Nephron (organoid): ENCODE measurements around the gene ATAD1.
"Not testable (repeated sequence)": the region's sequence is repeated elsewhere in the genome, so short reads cannot be mapped to it uniquely, and the experiment has no call there.

Experiments used
- H3K27ac Mint-ChIP-seq, 3 experiments: 2 replicates each; pipeline ENCODE4 v1.8.0; 2020; ENCODE audit warnings: mixed read lengths in 3 of 3, mild to moderate bottlenecking in 2 of 3, moderate library complexity in 1 of 3
- H3K27me3 Mint-ChIP-seq: 2 replicates; pipeline ENCODE4 v1.8.0; 2021; ENCODE audit warnings: low read depth, mild to moderate bottlenecking, moderate library complexity, mixed read lengths
- H3K36me3 Mint-ChIP-seq: 2 replicates; pipeline ENCODE4 v1.8.0; 2020; ENCODE audit warnings: low read depth, mixed read lengths
- H3K4me1 Mint-ChIP-seq: 2 replicates; pipeline ENCODE4 v1.8.0; 2020; ENCODE audit warnings: mixed read lengths
- H3K4me3 Mint-ChIP-seq, 3 experiments: 2 replicates each; pipeline ENCODE4 v1.8.0; 2020; ENCODE audit warnings: mild to moderate bottlenecking in 3 of 3, mixed read lengths in 3 of 3, moderate library complexity in 2 of 3
- H3K9me3 Mint-ChIP-seq: 2 replicates; pipeline ENCODE4 v1.8.0; 2020; ENCODE audit warnings: mixed read lengths
- CTCF ChIP-seq, 3 experiments: fragments of 200-600 bp; sonication (generic); IDR thresholded peaks; one replicate each; pipeline ENCODE4 v1.5.0; 2021; ENCODE audit warnings: antibody characterized with exemption in 3 of 3; ENCODE audit not compliant: unreplicated experiment in 3 of 3

Gene ATAD1

DNA sequence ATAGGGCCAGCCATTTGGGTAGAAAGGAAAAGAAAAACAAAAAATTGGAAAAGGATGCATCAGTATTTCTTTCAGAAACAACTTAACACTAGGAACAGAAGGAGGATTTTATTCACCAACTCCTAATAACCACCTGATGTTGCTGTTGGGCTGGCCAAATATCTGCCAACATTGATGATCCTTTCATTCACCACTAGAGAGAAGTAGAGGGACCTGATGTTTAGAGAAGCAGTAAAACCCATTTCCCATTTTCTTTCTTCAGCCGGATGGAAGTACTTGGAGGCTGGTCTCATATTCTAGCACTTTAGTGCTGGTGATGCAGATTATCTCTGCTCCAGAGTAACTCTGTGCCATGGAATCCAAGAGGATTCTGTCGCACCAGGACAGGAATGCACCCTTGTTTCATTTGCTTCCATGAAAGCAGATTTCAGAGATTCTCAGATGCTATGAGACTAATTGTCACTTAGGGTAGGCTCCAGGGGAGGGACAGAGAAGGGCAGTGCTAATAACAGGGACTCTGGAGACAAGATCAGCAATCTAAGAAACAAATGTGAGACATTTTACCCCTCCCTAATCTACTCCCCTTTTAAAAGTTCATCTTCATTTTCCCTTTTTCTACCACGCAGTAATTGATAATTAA is 42.2 kb upstream of the ATAD1 start:
- Mint-ChIP-seq H3K4me3 (peak overlapping the region; percentile 61 to 97 (median 76)), H3K36me3 (no peaks in the 10 kb centered on the region), H3K27me3 (no peaks in the 10 kb centered on the region), H3K27ac (peak overlapping the region; percentile 32 to 82 (median 72)), H3K4me1 (peaks cover 8% of the 10 kb centered on the region), H3K9me3 (no peaks in the 10 kb centered on the region)
- peak; percentile 3 to 48 (median 24) for TF ChIP-seq CTCF (IDR thresholded peaks at IDR 0.05; ENCODE audit: unreplicated experiment in 3 of 3)

- not testable (repeated sequence) for H3K9me3 Mint-ChIP-seq, H3K27ac Mint-ChIP-seq, H3K4me3 Mint-ChIP-seq, H3K36me3 Mint-ChIP-seq, H3K4me1 Mint-ChIP-seq, H3K27me3 Mint-ChIP-seq
Measured at GRCh38 chr10:87855665-87856064, 37.6 kb upstream of the ATAD1 start.

DNA sequence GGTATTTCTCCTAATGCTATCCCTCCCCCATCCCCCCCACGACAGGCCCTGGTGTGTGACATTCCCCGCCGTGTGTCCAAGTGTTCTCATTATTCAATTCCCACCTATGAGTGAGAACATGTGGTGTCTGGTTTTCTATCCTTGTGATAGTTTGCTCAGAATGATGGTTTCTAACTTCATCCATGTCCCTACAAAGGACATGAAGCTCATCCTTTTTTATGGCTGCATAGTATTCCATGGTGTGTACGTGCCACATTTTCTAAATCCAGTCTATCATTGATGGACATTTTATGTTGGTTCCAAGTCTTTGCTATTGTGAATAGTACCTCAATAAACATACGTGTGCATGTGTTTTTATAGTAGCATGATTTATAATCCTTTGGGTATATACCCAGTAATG is 37.2 kb upstream of the ATAD1 start:
- not testable (repeated sequence) for H3K27me3 Mint-ChIP-seq, H3K27ac Mint-ChIP-seq, H3K36me3 Mint-ChIP-seq, H3K4me1 Mint-ChIP-seq, H3K9me3 Mint-ChIP-seq, H3K4me3 Mint-ChIP-seq

DNA sequence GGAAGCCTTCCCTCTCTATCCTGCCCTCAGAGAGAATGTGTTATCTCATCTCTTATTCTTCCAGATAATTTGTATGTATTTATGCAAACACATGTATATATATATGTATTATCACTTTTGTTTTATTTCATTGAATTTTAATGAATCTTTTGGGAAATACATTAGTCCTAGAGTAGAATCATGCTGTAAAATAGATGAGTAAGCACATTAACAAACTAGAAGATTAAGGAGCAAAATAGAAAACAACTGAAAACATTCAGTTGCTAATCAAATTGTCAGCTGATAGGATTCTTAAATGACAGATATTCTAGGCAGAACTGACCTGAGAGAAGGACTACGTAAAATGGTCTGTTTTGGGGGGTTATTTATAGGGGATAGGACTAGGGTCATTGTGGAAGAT is 34.1 kb upstream of the ATAD1 start:
- Mint-ChIP-seq H3K9me3 (no peaks in the 10 kb centered on the region), H3K27me3 (no peaks in the 10 kb centered on the region), H3K4me1 (no peaks in the 10 kb centered on the region), H3K27ac (no peak overlapping the region), H3K36me3 (no peaks in the 10 kb centered on the region), H3K4me3 (no peak overlapping the region)
- no peak for TF ChIP-seq CTCF (IDR thresholded peaks at IDR 0.05; ENCODE audit: unreplicated experiment in 3 of 3)

DNA sequence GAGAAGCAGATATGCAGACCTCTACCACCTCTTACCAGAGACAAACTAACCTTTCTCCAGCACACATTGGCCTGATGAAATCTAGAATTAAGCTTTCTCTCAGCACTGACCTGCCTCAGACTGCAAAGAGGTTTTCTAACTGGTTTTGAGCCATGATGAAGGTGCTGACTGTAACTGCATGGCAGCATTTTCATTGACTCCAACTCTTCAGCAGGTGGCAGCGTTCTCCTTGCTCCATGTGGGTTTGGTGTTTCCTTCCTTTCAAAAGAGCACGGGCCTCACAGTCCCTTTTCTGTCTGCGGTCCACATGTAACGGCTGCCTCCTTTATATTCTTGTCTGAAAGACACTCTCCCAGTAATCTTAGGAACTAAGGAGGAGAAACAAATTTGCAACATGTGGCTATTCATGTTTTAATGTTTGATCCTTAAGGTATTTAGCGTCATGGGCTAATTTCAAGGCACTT is 32.7 kb upstream of the ATAD1 start:
- no peak overlapping the region for H3K27ac Mint-ChIP-seq
- H3K4me1 Mint-ChIP-seq = no peaks in the 10 kb centered on the region
- peak; percentile 59 to 64 (median 62) for TF ChIP-seq CTCF (IDR thresholded peaks at IDR 0.05; ENCODE audit: unreplicated experiment in 3 of 3)
- no peaks in the 10 kb centered on the region for H3K36me3 Mint-ChIP-seq
- H3K9me3 Mint-ChIP-seq = no peaks in the 10 kb centered on the region
- no peaks in the 10 kb centered on the region for H3K27me3 Mint-ChIP-seq
- H3K4me3 Mint-ChIP-seq = no peak overlapping the region

DNA sequence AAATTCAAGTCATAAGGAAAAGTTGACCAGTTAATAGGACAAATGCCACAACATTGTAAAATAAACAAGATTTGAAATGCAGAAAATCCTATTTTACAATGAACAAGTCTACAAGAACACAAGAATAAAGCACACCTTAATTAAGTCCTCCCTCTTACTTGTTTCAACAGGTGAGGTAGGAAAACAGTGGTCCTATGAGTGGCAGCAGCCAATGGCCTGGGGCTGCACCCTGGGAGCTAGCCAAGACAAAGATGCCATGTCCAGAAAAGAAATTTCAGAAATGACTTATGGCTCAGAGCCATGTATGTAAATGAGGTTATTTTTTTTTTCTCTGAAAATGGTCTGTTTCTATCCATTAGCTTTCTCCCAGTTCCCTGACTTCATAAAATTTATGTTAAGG is 31.0 kb upstream of the ATAD1 start:
- no peaks in the 10 kb centered on the region for H3K9me3 Mint-ChIP-seq
- H3K4me1 Mint-ChIP-seq = no peaks in the 10 kb centered on the region
- no peaks in the 10 kb centered on the region for H3K36me3 Mint-ChIP-seq
- H3K4me3 Mint-ChIP-seq = no peak overlapping the region
- TF ChIP-seq CTCF (IDR thresholded peaks at IDR 0.05; ENCODE audit: unreplicated experiment in 3 of 3) = no peak
- H3K27me3 Mint-ChIP-seq = no peaks in the 10 kb centered on the region
- H3K27ac Mint-ChIP-seq = no peak overlapping the region

GRCh38 chr10:87847550-87847949 is 29.5 kb upstream of the ATAD1 start:
- TF ChIP-seq CTCF (IDR thresholded peaks at IDR 0.05; ENCODE audit: unreplicated experiment in 3 of 3) = no peak
- Mint-ChIP-seq H3K27ac (no peak overlapping the region), H3K27me3 (no peaks in the 10 kb centered on the region), H3K4me3 (no peak overlapping the region), H3K9me3 (no peaks in the 10 kb centered on the region), H3K4me1 (no peaks in the 10 kb centered on the region), H3K36me3 (no peaks in the 10 kb centered on the region)

- not testable (repeated sequence) for H3K27me3 Mint-ChIP-seq, H3K27ac Mint-ChIP-seq, H3K36me3 Mint-ChIP-seq, H3K4me1 Mint-ChIP-seq, H3K4me3 Mint-ChIP-seq, H3K9me3 Mint-ChIP-seq
Measured at GRCh38 chr10:87846711-87847110, 28.7 kb upstream of the ATAD1 start.
